Activated CD8-positive, alpha-beta memory T cell treated with anti-CD3 and anti-CD28 coated beads, Interleukin-2, amount 50 U/mL, for 1 hour (primary cell): Measurements from ENCODE around the gene SNRPD1.
"Not testable (repeated sequence)": the region's sequence is repeated elsewhere in the genome, so short reads cannot be mapped to it uniquely, and the experiment has no call there.

Experiments used
- DNase-seq: peaks from one replicate; pipeline ENCODE4 v3.0.0-alpha.2; 2020; ENCODE audit errors: extremely low read depth

Gene SNRPD1

DNA sequence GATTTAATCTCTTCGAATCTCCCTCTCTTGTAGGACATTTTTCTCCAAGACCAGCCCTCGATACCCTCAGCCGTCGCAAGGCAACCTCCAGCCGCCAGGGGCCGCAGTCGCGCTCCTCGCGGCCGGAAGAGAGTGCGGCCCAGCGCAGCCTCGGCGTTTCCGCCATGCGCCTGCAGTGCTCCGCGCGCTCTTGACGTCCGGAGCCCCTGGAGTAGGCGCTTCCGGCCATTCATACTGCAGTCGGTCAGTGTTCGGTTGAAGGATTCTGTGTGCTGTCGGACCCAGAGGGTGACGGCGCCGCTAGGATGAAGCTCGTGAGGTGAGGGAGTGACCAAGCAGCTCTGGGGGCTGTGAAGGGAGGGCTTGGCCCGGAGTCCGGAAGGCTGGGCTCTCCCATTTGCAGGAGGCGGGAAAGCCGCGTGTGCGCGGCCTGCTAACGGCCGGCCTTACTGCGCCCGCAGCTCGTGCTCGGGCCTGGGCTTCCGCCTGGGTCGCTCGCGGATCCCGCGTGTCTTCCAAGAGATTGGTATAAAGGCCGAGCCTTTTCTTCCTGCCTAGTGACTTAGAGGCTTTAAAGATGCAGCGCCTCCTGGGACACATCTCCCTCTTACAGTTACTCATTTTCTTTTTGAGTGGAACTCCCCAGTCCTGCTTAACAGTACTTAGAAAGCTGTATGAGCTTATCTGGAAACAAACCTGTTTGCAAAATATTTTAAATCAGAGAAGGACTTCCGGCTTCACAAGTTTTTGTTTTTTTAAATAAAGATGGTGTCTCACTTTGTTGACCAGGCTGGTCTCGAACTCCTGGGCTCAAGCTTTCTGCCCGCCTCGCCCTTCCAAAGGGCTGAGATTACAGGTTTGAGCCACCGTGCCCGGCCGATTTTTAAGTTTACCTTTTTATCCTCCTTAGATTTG, at the start of gene SNRPD1:
Gene SNRPD1, plus strand, starts transcription at position 190 of the 915 bp plus-strand sequence. Its CDS starts 116 bp downstream, at position 306.
- DNase-seq = peak; percentile 22

DNA sequence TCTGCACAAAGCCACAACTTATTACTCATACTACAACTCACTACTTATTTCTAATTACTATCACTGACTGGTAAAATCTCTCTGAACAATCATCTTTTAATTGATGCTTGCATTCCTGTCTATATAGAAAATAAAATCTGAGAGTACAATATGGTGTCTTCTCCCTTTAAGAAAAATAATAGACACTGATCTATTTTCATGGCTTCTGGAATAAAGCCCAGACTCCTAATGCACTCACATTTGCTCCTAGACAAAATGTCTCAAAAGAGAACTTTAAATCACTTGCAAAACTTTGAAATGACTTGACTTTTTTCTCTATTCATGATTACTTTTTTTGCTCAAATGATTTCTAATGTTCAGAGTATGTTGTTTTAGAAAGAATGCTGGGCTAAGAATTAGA, 40.3 kb upstream of the SNRPD1 start:
- no peak for DNase-seq

DNA sequence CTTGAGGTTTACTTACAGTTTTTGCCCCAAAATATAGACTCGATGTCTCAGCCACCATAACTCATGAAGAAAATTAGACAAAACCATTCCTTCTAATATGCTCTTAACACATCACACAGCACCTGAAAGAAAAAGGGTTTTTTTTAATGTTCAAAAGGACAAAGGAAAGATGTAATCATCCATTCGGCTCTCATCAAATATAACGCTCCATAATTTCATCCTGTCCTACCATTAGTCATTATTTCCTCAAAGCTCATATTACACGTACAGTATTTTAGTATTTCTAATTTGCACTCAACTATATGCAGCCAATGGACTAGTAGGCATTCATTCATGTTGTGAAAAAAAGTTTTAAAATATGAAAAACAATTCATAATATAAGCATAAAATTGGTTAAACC, 36.5 kb upstream of the SNRPD1 start:
- DNase-seq = no peak

DNA sequence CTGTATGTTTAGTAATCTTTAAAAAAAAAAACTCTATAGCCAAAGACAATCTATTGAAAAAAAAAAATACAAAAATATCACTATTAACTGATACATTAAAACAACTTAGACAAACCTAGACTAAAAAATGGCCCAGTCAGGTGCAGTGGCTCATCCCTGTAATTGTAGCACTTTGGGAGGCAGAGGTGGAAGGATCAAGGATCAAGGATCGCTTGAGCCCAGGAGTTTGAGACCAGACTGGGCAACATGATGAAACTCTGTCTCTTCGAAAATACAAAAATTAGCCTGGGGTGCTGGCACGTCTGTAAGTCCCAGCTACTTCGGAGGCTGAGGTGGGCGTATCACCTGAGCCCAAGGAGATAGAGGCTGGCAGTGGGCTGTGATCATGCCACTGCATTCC, 27.7 kb upstream of the SNRPD1 start:
- no peak for DNase-seq

DNA sequence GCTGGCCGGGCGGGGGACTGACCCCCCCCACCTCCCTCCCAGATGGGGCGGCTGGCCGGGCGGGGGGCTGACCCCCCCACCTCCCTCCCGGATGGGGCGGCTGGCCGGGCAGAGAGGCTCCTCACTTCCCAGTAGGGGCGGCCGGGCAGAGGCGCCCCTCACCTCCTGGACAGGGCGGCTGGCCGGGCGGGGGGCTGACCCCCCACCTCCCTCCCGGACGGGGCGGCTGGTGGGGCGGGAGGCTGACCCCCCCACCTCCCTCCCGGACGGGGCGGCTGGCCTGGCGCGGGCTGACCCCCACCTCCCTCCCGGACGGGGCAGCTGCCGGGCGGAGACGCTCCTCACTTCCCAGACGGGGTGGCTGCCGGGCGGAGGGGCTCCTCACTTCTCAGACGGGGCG, 19.8 kb upstream of the SNRPD1 start:
- not testable (repeated sequence) for DNase-seq

DNA sequence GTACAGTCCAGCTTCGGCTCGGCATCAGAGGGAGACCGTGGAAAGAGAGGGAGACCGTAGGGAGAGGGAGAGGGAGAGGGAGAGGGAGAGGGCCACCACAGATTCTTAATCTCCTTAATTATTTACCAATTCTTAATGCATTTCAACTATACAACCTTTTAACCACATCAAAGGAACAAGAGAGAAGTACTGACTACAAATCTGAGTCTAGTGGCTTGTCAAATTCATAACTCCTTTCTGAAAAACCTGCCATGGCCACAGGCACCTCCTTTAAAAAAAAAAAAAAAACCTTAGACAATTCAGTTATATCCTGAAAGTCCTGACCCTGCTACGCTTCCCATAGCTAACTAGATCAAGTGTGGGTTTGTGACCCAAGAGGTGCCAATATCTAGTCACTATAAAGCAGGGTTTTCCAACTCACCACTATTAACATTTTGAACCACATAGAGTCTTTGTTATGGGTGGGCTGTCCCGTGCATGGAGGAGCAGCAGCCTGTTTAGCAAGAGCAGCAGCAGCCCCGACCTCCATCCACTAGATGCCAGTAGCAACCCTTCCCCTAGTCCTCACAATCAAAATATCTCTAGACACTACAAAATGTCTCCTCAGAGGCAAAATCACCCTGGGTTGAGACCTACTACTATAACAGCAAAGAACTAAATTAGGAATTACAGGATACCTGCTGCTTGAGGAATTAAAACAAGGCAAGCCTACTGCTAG, 18.4 kb upstream of the SNRPD1 start:
- no peak for DNase-seq

DNA sequence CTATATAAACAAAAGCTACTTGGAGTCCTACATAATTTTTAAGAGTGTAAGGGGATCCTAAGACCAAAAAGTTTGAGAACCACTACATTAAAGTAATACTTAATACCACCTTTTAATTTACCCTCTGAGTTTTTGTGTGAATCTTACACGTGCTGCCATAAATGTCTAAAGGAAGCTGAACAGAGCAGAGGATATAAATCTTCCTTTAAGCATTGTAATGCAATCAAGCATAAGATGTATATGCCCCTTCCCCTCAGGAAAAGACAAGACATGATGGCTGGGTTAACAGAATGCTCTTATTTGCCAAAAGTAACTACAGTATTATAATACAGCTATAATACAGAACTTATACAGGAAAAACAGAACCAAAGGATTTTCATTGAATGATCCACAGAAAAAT, 14.5 kb upstream of the SNRPD1 start:
- no peak for DNase-seq

DNA sequence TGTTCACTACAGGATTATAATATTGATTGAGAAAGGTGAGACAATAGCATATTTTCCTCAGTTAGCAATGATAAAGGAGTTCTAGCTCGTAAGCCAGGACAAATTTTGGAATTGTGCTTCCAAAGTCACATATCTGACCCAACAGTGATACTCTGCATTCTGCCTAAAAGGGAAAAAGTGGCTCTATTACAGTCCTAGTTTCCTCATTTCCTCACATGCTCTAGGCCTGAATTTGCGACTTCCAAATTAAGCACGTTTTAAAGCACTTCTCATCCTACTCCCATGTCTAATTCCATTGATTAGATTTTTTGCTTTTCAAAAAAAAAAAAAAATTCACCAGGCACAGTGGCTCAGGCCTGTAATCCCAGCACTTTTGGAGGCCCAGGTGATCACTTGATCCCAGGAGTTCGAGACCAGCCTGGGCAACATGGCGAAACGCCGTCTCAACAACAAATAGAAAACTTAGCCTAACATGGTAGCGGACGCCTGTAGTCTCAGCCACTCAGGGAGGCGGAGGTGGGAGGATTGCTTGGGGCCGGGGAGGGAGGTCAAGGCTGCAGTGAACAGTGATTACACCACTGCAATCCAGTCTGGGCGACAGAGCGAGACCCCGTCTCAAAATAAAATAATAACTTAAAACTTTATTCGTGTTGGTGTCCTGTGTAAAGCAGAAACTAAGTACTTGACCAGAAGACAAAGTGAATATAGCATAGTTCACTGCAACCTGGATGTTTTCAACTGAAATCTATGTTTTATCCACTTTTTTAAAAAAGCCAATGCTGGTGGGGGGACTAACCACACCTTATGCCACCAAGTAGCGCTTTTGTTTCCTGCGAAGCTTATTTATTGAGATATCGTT, 13.2 kb upstream of the SNRPD1 start:
- no peak for DNase-seq

DNA sequence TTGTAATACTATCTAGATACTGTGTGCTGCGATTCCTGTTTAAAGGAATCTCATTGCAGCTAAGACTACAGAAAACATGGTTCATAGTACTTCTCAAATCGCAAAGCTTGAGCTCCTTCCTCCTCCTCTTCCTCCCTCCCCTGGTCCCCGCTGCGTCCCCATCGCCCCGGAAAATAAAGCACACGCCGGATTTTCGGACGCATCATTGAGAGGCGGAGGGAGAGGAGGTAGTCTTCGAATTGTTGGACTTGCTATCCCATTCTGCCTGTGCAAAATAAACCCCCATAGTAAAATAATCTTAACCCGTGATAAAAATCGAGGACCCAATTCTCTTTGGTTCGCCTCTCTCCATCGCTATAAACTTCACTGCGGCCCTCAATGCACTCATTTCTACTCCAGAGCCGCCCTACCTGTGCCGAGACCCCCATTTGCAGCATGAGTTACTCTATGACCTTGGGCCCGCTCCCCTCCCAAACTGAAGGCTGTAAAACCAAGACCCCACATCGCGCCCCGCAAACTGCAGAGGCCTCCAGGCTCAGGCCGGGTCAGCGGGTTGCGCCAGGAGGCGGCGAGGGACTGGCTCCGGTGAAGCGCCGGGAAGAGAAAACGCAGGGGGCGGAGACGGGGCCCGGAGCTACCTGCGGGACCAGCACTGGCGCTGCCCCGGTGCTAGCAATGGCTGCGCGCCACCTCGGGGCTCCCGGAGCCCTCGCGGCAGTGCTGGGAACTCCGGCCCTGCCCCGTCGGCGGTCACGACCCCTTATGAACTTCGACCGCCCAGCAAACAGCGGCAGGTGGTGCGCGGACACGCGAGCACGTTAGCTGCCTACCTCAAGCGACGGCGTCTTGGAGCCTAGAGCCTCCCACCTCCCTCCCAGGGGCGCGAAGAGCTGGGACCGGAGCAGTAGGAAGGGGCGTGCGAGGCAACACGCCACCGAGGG, 12.3 kb upstream of the SNRPD1 start:
- peak; percentile 29 for DNase-seq

DNA sequence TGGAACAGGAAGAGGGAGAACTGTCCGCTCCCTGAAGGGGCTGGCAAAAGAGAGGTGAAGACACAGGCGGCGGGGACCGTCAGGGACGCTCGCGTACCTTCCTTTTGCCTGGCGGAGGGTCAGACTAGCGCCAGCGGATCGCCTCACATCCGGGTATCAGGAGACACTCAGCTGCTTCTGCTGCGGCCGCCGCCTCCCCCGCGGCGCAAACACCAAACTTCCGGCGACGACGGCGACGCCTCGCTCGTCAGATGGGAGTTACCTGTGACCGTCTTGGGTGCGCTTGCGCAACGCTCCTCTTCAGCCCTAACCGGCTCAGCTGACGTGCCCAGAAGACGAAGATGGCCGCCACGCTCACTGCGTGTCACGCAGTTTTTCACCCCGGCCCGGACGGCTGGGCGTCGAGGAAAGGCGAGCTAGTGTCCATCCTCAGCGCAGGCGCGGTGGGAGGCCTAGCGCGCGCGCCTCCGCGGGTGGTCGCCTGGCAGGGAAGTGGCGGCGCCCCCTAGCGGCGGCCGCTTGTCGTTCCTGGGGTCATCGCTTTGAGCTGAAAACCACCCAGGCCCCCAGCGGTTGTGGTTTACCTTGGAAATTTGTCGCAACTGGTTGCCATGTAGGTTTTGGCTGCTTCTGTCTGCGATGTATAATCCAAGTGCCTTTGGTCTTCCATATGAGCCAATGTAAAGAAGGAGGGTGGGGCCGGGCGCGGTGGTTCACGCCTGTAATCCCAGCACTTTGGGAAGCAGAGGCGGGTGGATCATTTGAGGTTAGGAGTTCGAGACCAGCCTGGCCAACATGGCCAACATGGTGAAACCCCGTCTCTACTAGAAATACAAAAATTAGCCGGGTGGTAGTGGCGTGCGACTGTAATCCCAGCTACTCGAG, 11.3 kb upstream of the SNRPD1 start, which contains the start of gene ESCO1:
Gene ESCO1, minus strand, starts transcription at position 179 of the 885 bp plus-strand sequence. CDS start 25,861 bp downstream, outside the sequence.
- DNase-seq = peak; percentile 84

DNA sequence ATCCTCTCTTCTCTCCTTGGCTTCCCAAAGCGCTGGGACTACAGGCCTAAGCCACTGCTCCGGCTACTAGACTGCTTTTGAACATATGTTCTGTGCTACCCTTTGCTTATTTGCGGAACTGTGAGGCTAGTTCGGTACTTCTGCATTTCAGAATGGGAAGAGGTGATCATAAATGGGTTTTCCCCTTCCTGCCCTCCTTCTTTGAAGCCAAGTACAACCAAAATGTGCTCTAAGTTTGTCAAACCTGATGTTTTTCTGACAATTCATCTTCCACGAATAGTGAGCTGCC, 9.9 kb upstream of the SNRPD1 start:
- DNase-seq = no peak

DNA sequence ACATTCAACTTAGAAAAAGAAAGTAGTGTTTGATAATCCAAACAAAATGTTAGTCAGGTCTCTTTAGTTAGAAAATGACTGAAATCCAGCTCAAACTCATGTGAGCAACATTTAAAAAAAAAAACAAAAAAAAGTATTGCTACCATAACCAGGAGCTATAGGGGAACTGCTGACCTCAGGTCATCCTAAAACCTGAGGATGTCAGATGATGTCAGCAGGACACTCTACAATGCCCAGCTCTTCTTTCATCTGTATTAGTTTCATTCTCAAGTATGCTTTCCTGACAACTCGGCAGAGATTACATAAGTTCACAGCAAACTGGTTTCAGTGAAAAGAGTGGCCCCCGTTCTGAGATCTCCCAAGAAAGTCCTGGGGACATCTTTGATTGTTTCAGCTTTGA, 7.4 kb upstream of the SNRPD1 start:
- no peak for DNase-seq

DNA sequence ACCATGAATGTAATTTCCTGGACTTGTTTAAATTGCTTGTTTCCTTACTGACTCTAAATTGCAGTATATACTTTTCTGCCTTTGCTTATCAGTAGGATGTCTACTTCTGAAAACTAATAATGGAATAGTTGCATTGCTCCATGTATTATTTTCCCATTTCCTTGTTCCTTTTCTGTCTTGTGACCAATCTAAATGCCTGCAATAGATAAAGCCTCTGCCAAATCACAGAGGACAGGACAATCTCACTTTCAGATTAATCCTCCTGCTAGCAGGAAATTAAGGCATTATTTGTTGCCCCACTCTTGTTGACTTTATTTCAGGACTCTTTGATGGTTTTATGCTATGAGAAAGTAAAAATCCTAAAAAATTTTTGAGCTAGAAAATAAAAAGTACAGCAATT, 6.9 kb upstream of the SNRPD1 start:
- DNase-seq = no peak

DNA sequence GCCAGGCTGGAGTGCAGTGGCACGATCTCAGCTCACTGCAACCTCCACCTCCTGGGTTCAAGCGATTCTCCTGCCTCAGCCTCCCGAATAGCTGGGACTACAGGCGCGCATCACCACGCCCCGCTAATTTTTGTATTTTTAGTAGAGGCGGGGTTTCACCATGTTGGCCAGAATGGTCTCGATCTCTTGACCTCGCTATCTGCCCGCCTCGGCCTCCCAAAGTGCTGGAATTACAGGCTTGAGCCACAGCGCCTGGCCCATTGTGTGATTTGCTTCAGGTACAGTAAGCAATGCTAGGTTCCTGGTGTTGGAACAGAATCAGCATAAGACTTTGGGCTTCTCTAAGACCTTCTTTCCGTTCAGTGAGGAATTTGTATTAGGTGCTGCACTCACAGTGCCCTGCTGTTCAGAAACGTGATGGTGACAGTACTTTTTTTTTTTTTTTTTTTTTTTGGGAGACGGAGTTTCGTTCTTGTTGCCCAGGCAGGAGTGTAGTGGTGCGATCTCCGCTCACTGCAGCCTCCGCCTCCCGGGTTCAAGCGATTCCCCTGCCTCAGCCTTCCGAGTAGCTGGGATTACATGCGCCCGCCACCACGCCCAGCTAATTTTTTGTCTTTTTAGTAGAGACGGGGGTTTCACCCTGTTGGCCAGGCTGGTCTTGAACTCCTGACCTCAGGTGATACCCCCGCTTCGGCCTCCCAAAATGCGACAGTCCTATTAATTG, 551 bp upstream of the SNRPD1 start:
- DNase-seq = not testable (repeated sequence)

DNA sequence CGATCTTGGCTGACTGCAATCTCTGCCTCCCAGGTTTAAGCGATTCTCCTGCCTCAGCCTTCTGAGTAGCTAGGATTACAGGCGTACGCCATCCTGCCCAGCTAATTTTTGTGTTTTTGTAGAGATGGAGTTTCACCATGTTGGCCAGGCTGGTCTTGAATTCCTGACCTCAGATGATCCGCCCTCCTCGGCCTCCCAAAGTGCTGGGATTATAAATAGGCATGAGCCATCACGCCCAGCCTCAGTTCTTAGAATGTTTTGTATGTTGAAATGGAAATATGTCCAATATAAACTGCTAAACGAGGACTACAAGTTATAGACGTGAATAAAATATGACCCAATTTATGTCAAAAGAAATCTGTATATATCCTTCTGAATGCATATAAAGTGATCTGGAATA, 9.5 kb downstream of the SNRPD1 start:
- not testable (repeated sequence) for DNase-seq

DNA sequence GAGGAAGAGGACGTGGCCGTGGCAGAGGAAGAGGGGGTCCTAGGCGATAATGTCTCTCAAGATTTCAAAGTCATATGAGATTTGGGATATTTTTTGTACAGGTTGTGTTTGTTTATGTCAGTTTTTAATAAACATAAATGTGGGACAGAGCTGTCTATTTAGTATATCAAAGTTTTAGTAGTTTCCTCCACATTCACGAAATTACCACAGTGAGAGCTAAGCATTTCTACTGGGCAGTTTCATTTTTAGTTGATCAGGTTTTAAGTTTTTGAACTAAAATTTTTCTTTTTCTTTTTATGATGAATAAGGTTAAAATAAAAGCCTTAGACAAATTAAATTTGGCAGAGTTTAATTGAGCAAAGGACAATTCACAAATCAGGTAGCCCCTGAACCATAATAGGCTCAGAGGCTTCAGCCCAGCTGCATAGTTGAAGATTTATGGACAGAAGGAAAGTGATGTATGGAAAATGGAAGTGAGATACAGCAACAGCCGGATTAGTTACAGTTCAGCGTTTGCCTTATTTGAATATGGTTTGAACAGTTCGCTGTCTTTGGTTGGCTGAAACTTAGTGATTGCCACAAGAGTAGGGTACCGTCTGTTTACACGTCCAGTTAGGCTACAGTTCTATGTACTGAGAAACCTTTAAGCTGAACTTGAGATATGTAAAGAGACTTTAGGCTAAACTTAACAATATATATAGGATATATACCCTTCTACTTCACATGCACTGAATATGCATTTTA, 17.1 kb downstream of the SNRPD1 start:
- DNase-seq = no peak

DNA sequence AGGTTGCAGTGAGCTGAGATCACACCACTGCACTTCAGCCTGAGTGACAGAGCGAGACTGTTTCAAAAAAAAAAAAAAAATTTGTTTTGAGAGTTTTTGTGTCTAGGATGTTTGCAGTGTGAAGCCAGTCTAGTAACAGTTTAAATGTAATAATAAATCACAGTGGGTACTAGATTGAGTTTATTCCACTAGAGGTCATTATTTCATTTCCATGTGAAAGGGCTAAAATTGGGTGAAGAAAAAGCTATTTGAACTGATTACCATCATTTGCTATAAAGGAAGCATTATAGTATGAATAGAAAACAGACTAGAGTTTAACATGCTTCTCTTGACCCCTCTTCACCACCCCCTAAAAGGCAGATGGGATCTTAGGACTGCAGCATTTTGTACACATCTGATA, 20.3 kb downstream of the SNRPD1 start:
- no peak for DNase-seq

DNA sequence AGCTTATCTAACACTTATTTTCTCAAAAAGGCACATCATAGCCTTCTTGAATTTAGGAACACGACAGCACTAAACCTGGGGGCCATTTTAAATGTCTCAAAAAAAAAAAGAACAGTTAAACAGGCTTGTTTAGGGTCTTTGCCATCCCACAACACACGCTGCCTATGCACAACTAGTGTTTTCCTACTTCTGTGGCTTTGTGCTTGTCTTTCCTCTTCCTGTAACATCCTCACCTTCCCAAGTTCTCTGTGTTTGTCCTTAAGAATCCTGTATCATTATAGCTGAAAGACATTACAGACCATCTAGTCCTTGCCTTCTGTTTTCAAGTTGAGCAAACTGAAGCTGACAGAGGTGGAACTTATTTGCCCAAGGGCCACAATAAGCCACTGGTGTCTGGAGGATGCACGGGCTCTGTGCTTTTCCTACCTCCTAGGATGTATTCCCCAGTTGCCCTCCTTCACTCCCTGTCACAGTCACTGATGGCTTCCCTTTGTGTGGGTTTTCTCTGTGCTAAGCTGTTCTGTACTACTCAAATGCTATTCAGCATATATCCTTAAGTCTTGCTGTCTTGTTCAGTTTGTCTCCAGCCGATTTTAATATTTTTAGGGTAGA, 22.6 kb downstream of the SNRPD1 start:
- DNase-seq = no peak
